ENCODE measurements around the gene DBH.

The DBH gene
- 0 to 0.46 (median 0.12) reads per million in 4 donors for total RNA-seq

DNA sequence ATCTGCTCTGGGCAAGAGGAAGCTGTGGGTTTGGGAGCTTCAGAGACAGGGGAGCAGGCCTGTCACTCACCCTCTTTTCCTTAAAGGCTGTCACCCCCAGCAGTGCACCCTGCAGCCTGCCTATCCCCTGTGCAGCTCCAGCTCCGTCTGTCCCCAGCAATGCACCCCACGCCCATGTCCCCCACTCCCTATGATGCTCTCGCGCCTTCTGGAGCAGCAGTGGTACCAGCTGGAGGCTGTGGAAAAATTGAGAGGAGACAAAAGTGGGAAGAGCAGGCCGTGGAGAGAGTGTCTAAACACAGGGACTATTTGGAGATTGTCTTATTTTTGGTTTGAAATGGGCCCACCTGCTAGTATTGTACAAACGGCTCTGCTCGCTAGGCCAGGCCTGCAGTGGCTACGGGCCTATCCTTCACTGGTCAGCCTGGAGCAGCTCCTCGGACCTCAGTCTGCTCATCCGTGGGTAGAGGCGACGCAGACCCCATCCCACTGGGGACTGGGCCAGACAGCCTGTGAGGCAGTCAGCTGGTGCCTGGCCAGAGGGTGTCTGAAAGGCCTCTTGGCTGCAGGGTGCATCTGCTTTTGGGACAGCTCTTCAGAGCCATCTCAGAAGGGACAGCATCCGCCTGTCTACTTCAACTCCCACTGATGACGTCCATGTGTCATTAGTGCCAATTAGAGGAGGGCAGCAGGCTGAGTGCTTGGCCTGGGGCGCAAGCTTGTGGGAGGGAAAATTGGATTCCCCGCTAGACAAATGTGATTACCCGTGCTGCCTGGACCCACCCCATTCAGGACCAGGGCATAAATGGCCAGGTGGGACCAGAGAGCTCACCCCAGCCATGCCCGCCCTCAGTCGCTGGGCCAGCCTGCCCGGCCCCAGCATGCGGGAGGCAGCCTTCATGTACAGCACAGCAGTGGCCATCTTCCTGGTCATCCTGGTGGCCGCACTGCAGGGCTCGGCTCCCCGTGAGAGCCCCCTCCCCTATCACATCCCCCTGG, at the start of gene DBH:
Gene DBH (plus strand): TSS at position 831 of the 999 bp plus-strand sequence. CDS start 9 bp downstream, at position 840.
- no peak for DNase-seq

GRCh38 chr9:133587051-133587450, 49.1 kb upstream of the DBH start:
- no peak for DNase-seq

DNA sequence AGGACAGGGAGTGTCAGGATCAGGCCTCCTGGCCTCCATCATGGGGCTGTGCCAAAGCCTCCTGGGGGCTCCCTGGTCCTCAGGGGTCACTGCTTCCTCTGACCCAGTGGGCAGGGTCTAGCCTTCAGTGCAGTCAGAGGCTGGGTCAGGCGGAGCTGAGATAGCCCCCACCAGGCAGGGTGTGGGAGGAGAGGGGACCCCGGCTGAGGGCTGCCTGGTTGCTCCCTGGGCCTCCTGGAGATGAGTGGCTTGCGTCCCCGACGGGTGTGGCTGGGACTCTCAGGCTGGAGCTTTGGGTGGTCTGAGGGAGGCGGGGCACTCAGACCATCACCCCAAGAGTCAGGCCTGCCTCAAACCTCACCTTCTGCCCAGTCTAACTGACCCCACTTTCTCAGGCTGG, 48.7 kb upstream of the DBH start:
- DNase-seq = no peak

DNA sequence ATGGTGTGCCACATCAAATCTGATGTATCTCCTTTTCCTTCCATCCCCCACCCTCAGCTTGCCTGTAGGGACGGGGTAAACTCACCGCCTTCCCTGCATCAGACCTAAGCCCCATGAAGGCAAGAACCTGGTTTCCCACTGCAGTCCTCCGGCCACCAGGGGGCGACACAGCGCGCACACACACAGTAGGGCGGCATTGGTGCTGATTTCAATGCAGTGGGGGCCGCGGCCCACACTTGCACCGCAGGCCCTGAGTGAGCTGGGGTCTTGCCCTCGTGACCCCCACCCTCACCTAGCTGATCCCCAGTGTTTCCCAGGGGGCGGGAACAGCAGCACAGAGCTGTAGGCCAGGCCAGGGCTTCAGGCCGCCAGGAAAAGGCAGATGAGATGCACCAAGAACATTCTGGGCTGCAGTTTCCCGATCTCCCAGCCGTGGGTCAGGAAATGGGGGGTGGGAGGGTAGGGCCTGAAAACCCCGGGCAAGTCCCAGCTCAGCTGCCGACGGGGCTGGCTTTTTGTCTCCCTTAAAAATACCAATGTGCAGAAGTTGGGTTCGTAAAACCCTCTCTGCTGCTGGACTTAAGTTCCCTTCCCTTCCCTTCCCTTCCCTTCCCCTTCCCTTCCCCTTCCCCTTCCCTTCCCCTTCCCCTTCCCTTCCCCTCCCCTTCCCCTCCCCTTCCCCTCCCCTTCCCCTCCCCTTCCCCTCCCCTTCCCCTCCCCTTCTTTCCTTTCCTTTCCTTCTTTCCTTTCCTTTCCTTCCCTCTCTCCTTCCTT, 46.5 kb upstream of the DBH start:
- DNase-seq = peak in 3 of 5 donors; percentile 7 to 32 (median 31)

DNA sequence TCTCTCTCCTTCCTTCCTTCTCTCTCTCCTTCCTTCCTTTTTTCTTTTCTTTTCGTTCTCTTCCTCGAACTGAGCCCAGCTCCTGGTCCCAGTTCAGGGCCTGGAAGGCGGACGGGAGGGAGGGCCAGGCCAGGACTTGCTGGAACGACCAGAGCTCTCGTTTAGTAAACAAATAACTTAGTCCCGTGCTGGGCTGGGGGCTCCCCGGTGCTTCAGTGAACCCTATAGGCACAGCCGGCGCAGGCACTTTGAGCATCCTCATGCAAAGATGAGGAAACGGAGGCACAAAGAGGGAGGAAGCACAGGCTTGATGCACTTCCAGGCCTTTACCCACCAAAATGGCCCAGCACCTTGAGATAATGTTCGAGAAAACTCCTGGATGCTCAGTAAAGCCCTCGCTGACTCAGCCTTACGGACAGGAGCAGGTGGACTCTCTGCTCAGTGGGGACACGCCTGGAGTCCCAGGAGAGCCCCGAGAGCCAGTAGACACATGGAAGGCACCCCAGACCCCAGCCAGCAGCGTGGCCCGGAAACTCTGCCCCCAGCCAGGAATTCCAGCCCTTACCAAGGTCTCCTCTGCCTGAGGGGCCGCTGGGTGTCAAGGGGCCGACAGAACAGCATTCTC, 45.8 kb upstream of the DBH start:
- DNase-seq = no peak

- DNase-seq = no peak
These were observed 44.9 kb upstream of the DBH start for GRCh38 chr9:133591116-133591910.

GRCh38 chr9:133591985-133592384, 44.2 kb upstream of the DBH start:
- no peak for DNase-seq

GRCh38 chr9:133592731-133593409, 43.3 kb upstream of the DBH start:
- DNase-seq = peak in 1 of 5 donors; percentile 10

DNA sequence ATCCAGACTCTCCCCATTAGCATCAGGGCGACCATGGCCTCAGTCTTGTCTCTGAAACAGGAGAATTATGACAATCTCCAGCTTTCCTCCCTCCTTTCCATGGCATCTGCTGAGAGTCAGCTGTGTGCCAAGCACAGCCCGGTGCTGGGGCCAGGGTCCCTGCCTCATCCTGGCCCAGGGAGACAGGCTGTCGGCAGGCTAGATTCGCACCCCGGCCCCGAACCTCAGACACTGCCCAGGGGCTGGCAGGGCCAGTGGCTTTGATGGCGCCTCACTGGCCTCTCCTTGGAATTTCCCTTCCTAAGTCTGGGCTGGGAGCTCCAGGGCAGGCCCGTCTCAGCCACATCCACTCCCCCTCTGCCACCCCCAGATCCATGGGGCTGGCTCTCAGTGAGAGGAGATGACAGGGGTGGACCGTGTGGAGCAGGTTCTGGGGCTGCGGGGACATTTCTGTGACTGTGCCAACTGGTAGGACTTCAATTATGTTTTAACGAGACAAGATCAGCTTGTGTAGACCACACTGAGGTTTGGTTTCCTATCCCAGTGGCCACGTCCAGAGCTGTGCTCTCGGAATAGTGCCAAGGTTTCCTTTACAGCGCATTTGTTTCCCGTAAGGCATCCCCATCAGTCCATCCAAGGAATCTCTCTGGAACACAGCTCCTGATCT, 42.4 kb upstream of the DBH start:
- DNase-seq = no peak

DNA sequence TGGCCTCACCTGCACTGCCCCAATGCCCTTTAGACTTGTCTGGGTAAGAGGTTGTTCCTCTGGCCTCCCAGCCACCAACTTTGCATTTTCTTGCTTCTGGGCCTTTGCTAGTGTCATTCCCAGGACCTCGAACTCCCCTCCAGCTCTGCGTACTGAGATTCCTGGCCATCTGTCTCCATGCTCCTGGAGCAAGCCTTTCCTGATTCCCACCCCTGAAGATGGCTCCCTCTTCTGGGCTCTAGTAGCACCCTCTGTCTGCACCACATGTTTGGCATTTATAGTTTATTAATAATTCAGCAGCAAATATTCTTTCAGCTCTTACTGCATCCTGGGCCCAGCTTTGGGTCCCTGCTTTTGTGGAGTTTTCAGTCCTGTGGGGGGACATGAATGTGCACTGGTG, 41.9 kb upstream of the DBH start:
- DNase-seq = no peak

GRCh38 chr9:133595910-133596309, 40.3 kb upstream of the DBH start:
- no peak for DNase-seq

GRCh38 chr9:133597316-133597957, 38.7 kb upstream of the DBH start:
- no peak for DNase-seq

DNA sequence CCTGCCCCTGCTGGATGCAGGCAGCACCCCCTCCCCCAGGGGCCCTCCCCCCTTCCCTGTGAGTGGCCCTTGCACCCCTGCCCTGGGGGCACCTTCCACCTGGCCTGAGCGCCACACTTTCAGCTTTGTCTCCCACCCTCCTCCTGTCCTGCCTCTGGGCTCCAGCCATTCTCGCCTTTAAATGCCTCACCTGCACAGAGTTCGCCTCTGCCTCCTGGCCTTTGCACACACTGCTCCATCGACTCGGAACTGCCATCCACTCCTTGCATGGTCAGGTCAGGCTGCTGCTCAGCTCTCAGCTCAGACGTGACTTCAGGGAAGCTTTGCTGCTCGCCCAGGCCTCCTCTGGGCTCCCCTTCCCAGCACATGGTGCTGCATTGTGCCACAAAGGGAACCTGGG, 37.2 kb upstream of the DBH start:
- DNase-seq = no peak

DNA sequence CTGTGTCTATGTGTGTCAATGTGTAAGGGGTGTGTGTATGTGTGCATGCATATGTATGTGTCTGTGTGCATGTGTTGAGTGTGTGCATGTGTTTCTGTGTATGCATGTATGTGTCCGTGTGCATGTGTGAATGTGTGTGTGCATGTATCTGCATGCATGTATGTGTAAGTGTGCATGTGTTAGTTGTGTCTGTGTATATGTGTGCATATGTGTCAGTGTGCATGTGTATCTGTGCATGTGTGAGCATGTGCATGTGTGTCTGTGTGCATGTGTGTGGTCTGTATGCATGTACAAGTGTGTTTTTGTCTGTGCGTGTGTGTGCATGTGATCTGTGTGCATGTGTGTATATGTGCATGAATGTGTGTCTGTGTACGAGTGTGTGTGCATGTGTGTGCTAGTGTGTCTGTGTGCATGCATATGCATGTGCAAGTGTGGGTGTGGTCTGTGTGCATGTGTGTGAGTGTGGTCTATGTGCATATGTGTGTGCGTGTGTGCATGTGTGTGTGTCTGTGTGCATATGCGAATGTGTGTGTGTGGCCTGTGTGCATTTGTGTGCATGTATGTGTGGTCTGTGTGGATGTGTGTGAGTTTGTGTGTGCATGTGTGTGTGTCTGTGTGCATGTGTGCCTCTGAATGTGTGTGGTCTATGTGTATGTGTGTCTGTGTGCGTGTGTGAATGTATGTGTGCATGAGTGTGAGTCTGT, 36.5 kb upstream of the DBH start:
- DNase-seq = no peak

- DNase-seq = no peak
These were observed 35.4 kb upstream of the DBH start for GRCh38 chr9:133600739-133601138.

DNA sequence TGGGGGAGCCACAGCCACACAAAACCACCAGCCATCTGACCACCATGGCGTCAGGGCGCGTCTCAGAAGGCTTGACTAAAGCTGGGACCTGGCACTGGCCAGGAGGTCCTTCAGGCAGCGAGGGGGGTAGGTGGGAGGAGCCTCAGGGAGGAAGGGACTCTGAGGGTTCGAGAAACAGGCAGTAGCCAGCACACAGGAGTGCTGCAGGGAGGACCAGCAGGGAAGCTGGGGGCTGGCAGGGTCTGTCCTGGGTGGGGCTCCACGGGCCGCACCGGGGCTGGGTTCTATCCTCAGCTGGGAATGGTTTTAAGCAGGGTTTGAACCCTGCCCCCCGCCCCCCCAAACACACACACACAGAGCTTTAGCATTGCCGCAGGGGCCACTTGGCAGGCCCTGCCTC, 34.4 kb upstream of the DBH start:
- DNase-seq = no peak

GRCh38 chr9:133602277-133602676, 33.9 kb upstream of the DBH start:
- DNase-seq = no peak

DNA sequence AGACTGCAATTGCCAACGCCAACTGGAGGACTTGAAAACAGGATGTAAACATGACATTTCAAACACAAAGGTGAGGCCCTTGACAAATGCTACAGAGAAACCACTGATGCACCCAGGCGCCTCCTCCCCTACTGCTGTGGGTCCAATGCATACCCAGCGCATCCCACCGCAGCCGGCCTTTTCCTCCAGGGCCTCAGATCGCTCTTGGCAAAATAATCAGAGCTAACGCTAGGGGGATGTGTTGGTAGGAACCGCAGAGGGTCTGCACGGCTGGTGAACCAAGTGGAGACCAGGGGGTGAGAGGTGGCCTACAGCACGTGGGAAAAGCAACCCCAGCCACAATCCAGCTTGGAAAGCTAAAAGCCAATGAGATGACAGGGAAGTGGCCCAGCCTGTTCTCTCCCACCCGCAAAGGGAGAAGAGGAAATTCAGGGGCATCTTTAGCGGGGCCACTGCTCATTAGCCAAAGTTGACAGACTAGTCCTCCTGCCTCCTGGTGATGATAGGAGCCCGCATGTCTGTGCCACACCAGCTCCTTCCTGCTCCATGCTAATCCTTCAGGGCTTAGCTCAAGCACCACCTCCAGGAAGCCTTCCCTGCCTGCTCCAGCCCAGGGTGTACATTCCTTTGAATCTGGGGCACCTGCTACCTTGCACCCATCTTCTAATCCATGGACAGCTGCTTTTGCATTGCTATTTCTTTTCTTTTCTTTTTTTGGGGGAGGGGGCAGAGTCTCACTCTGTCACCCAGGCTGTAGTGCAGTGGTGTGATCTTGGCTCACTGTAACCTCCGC, 32.8 kb upstream of the DBH start:
- DNase-seq = no peak

DNA sequence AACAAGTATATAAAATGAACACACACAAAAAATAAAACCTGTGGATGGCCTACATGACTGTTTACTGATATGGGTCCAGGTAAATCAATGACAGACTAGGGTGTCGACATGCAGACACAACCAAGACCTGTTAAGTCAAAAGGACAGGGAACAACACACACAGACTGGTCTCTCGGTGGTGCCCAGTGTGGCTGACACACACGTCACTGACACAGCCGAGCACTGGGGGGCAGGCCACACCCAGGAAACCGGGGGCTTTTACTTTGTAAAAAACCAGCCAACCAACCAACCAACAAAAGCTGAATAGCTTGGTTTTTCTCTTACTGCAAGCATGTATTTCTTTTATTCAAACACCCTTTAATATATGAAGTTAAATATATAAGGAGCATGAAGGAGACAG, 31.9 kb upstream of the DBH start:
- peak in 1 of 5 donors; percentile 13 for DNase-seq

Measured in T-helper 1 cell (primary cell).